Skeletal muscle satellite cell (primary cell): ENCODE measurements around the gene TLR6. TPM values are rescaled to one million over a fixed set of nuclear protein-coding genes. Genes with fewer than 3 reads are reported as not detected.
A peak's percentile ranks its signal among the peaks of the same experiment; 100 is the strongest.

Experiments used
- H3K27me3 ChIP-seq: 2 replicates; pipeline ENCODE4 v1.7.0; 2013; ENCODE audit warnings: low read length; ENCODE audit not compliant: control insufficient read depth, insufficient read depth
- H3K36me3 ChIP-seq: 2 replicates; pipeline ENCODE4 v1.7.0; 2013; ENCODE audit warnings: mild to moderate bottlenecking, control low read depth, low read length; ENCODE audit not compliant: insufficient read depth
- H3K4me1 ChIP-seq: 2 replicates; pipeline ENCODE4 v1.7.0; 2013; ENCODE audit warnings: low read length; ENCODE audit not compliant: control insufficient read depth, insufficient read depth
- H3K4me2 ChIP-seq: 2 replicates; pipeline ENCODE4 v1.7.0; 2013; ENCODE audit warnings: mild to moderate bottlenecking, low read length
- H3K4me3 ChIP-seq: 2 replicates; pipeline ENCODE4 v1.7.0; 2013; ENCODE audit warnings: low read length
- H3K9ac ChIP-seq: 2 replicates; pipeline ENCODE4 v1.7.0; 2013; ENCODE audit warnings: mild to moderate bottlenecking, low read depth, low read length, moderate library complexity
- H3K9me3 ChIP-seq: replicated peaks from 2 replicates; pipeline ENCODE4 v1.7.0; 2013; ENCODE audit warnings: mild to moderate bottlenecking, control low read depth, low read length
- total RNA-seq: library from RNA; depleted of rRNA; stranded (reverse); fragments of >200 nt; gene quantifications from 2 replicates; pipeline ENCODE4 v1.2.3, GENCODE V29; 2012; rRNA removed

The TLR6 gene, protein sequence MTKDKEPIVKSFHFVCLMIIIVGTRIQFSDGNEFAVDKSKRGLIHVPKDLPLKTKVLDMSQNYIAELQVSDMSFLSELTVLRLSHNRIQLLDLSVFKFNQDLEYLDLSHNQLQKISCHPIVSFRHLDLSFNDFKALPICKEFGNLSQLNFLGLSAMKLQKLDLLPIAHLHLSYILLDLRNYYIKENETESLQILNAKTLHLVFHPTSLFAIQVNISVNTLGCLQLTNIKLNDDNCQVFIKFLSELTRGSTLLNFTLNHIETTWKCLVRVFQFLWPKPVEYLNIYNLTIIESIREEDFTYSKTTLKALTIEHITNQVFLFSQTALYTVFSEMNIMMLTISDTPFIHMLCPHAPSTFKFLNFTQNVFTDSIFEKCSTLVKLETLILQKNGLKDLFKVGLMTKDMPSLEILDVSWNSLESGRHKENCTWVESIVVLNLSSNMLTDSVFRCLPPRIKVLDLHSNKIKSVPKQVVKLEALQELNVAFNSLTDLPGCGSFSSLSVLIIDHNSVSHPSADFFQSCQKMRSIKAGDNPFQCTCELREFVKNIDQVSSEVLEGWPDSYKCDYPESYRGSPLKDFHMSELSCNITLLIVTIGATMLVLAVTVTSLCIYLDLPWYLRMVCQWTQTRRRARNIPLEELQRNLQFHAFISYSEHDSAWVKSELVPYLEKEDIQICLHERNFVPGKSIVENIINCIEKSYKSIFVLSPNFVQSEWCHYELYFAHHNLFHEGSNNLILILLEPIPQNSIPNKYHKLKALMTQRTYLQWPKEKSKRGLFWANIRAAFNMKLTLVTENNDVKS
- 3.0 and 3.7 TPM in 2 replicates for total RNA-seq

DNA sequence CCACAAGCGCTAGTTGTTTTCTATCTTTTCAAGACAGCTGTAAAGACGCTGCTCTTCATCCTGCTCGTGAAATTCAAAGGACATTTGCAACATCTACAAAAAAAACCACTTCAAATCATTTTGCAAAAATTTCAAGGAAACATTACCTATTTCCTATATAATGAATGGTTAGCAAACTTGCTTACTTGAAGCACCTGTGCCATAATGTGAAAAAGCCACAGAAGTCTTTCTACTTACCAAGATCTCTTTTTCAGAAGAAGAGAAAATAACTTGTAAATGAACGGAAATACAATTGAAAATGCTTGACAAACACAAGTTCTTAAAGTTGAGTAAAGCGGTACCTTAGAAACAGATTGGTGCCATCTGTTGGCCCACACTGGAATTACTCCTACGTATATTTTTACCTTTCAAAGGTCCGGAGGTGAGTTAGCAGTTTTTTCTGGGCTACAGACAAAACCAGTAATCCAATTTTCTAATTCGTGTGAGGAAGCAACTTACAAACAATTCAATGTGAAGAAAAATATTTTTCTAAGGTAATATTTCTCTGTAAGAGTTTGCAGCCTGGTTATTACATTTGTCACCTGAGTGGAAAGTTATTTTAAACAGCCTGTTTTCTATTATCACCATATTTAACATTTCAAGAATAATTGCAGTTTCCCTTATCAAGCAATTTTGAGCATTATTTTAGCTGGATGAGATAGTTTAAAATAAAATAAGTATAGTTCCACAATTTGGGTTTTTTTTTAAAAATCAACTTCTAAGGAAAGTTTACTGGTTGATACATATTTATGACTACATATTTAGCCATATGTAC, at the start of gene TLR6:
TLR6 (minus strand) TSS at position 294 of the 814 bp plus-strand sequence. CDS start 27,344 bp downstream, outside the sequence.
- H3K4me3 ChIP-seq: peak within 1 kb of the TSS; percentile 58
- H3K27me3 ChIP-seq: no peaks in the 10 kb centered on the region
- no peaks in the 10 kb centered on the region for H3K9me3 ChIP-seq
- no peaks in the 10 kb centered on the region for H3K36me3 ChIP-seq
- H3K4me1 ChIP-seq: peaks cover 22% of the 10 kb centered on the region
- H3K4me2 ChIP-seq: peak within 1 kb of the TSS; percentile 77
- peak within 1 kb of the TSS; percentile 70 for H3K9ac ChIP-seq

- Histone ChIP-seq H3K36me3 (peaks cover 74% of the 10 kb centered on the region), H3K4me3 (no peak overlapping the region), H3K4me1 (no peaks in the 10 kb centered on the region), H3K27me3 (no peaks in the 10 kb centered on the region), H3K9me3 (no peaks in the 10 kb centered on the region), H3K4me2 (no peak overlapping the region), H3K9ac (no peak overlapping the region)
Measured at GRCh38 chr4:38905652-38906385, 49.2 kb upstream of the TLR6 start.

- Histone ChIP-seq H3K4me3 (no peak overlapping the region), H3K4me2 (no peak overlapping the region), H3K36me3 (peaks cover 69% of the 10 kb centered on the region), H3K9ac (no peak overlapping the region), H3K27me3 (no peaks in the 10 kb centered on the region), H3K9me3 (no peaks in the 10 kb centered on the region), H3K4me1 (no peaks in the 10 kb centered on the region)
Measured at GRCh38 chr4:38904682-38905081, 48.1 kb upstream of the TLR6 start.

DNA sequence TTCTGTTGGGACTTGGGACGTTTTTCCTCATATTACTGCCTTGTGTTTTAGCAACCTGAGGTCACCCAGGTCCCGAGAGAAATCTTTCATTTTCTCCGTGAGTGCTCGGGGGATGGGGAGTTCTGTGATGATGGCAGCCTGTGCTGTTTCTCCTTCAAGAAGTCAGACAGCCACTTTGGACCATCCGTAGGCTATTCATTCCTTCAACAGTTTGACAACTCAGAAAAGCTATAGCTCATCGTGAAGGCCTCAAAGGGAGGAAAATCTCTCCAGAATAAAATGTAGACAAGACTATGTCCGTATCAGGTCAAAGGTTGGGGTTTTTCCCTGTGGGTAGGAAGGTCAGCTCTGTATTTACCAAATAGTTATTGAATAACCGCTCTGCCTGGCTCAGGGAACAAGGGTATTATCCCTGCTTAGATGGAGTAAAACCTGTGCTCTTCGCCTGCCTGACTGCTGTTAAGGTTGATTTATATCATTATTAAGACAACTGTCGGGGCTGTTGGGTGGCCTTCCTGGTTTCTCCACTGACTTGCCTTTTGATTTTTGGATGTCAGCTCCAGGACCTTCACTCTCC, 47.6 kb upstream of the TLR6 start:
- no peaks in the 10 kb centered on the region for H3K9me3 ChIP-seq
- no peak overlapping the region for H3K9ac ChIP-seq
- H3K4me1 ChIP-seq: no peaks in the 10 kb centered on the region
- peaks cover 67% of the 10 kb centered on the region for H3K36me3 ChIP-seq
- H3K4me2 ChIP-seq: no peak overlapping the region
- H3K27me3 ChIP-seq: no peaks in the 10 kb centered on the region
- H3K4me3 ChIP-seq: no peak overlapping the region

GRCh38 chr4:38902695-38903094, 46.1 kb upstream of the TLR6 start:
- Histone ChIP-seq H3K4me2 (no peak overlapping the region), H3K36me3 (peaks cover 65% of the 10 kb centered on the region), H3K27me3 (no peaks in the 10 kb centered on the region)

DNA sequence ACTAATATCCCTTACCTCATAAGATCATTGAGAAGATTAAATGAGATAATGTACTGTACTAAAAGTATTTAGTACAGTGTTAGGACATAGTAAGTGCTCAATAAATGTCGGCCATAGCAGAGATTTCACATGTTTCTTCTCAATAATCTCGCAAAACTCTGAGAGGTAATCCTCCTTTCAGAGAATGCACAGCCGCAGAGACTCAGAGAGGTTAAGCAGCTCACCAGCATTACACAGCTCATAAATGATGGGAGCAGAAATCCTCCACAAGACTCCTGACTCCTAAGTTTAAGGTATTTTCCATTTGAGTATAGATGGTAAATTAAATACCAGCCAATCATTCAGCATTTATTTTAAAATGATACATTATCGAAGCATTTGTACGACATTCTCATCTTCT, 45.6 kb upstream of the TLR6 start:
- no peak overlapping the region for H3K4me3 ChIP-seq
- H3K9me3 ChIP-seq: no peaks in the 10 kb centered on the region
- H3K27me3 ChIP-seq: no peaks in the 10 kb centered on the region
- no peak overlapping the region for H3K4me2 ChIP-seq
- H3K9ac ChIP-seq: no peak overlapping the region
- H3K4me1 ChIP-seq: no peaks in the 10 kb centered on the region
- peaks cover 60% of the 10 kb centered on the region for H3K36me3 ChIP-seq

More at GRCh38 chr4:38902695-38903094, 46.1 kb upstream of the TLR6 start:
- H3K9me3 ChIP-seq: no peaks in the 10 kb centered on the region
- no peak overlapping the region for H3K9ac ChIP-seq
- H3K4me3 ChIP-seq: no peak overlapping the region
- H3K4me1 ChIP-seq: no peaks in the 10 kb centered on the region

- Histone ChIP-seq H3K36me3 (peaks cover 61% of the 10 kb centered on the region), H3K4me1 (no peaks in the 10 kb centered on the region), H3K4me2 (no peak overlapping the region), H3K9ac (no peak overlapping the region), H3K9me3 (no peaks in the 10 kb centered on the region), H3K4me3 (no peak overlapping the region), H3K27me3 (no peaks in the 10 kb centered on the region)
Measured at GRCh38 chr4:38898245-38898644, 41.6 kb upstream of the TLR6 start.

DNA sequence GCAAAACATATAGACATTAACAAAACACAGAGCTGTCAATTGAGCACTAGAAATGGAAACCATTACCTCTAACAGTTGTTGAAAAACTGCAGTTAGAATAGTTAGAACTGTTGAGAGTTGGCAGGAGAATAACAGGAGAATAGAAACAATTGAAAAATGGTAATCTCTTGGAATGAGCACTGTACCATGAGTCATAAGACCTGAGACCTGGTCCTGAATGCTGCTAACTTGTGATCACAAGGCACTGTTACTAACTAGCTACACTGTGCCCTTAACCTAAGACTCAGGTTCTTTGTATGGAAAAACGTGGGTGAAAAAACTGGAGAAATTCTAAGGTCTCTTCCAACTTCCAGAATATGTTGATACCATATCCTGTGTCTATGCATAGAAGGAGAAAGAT, 40.3 kb upstream of the TLR6 start:
- H3K36me3 ChIP-seq: peaks cover 69% of the 10 kb centered on the region
- H3K27me3 ChIP-seq: no peaks in the 10 kb centered on the region
- H3K9ac ChIP-seq: no peak overlapping the region
- H3K4me1 ChIP-seq: no peaks in the 10 kb centered on the region
- H3K9me3 ChIP-seq: no peaks in the 10 kb centered on the region
- no peak overlapping the region for H3K4me2 ChIP-seq
- H3K4me3 ChIP-seq: no peak overlapping the region

- Histone ChIP-seq H3K9me3 (no peaks in the 10 kb centered on the region), H3K9ac (no peak overlapping the region), H3K4me1 (peaks cover 16% of the 10 kb centered on the region), H3K36me3 (peaks cover 85% of the 10 kb centered on the region), H3K4me3 (no peak overlapping the region), H3K4me2 (no peak overlapping the region), H3K27me3 (no peaks in the 10 kb centered on the region)
Measured at GRCh38 chr4:38894322-38894982, 37.8 kb upstream of the TLR6 start.
